Small intestine (tissue), 7 donors: ENCODE data around the gene AOPEP. TPM values are rescaled to one million over a fixed set of nuclear protein-coding genes. Genes with fewer than 3 reads are reported as not detected.

Experiments used
- DNase-seq, 2 donors: peaks; one replicate each; pipeline versions ENCODE4 v3.0.0 to v3.0.0-alpha.2; 2013
- FAIRE-seq: peaks from 2 replicates; lab custom pipeline; 2012; peaks lifted over from hg19 to GRCh38; lab: Jason Lieb, UNC
- H3K27ac ChIP-seq, 3 donors: one replicate each; pipeline ENCODE4 v1.5.1; 2013; ENCODE audit warnings: low read length in 2 of 3, mild to moderate bottlenecking in 2 of 3, control low read depth in 1 of 3, inconsistent platforms in 1 of 3, low read depth in 1 of 3, moderate library complexity in 1 of 3
- H3K27me3 ChIP-seq, 3 donors: one replicate each; pipeline ENCODE4 v1.6.1; 2013; ENCODE audit warnings: low read length in 3 of 3, inconsistent platforms in 1 of 3; ENCODE audit not compliant: control insufficient read depth in 3 of 3, insufficient read depth in 3 of 3
- H3K36me3 ChIP-seq, 3 donors: one replicate each; pipeline ENCODE4 v1.6.1; 2013; ENCODE audit warnings: low read length in 3 of 3, inconsistent platforms in 1 of 3, low read depth in 1 of 3, mild to moderate bottlenecking in 1 of 3, moderate library complexity in 1 of 3; ENCODE audit not compliant: control insufficient read depth in 3 of 3, insufficient read depth in 2 of 3
- H3K4me1 ChIP-seq, 3 donors: one replicate each; pipeline ENCODE4 v1.6.1; 2013; ENCODE audit warnings: low read length in 2 of 3, inconsistent platforms in 1 of 3, low read depth in 1 of 3, mild to moderate bottlenecking in 1 of 3, moderate library complexity in 1 of 3; ENCODE audit not compliant: control insufficient read depth in 3 of 3, insufficient read depth in 2 of 3
- H3K4me3 ChIP-seq, 3 donors: one replicate each; pipeline ENCODE4 v1.5.1; 2013; ENCODE audit warnings: low read length in 3 of 3, control low read depth in 1 of 3, inconsistent platforms in 1 of 3, low read depth in 1 of 3, mild to moderate bottlenecking in 1 of 3, moderate library complexity in 1 of 3
- H3K9me3 ChIP-seq, 2 donors: one replicate each; pipeline ENCODE4 v1.6.1; 2013; ENCODE audit warnings: low read depth in 1 of 2, low read length in 1 of 2; ENCODE audit not compliant: control insufficient read depth in 2 of 2, insufficient read depth in 1 of 2
- WGBS, 3 donors: extraction: QIAGEN DNeasy Blood & Tissue Kit; methylation state at CpG; one replicate each; pipeline ENCODE4 v1.1.7; 2013; 5-methylcytosine and 5-hydroxymethylcytosine counted together
- polyA plus RNA-seq, 4 donors: library from polyadenylated mRNA; stranded (reverse) in 3 of 4; unstranded in 1 of 4; fragments of 200-250 nt in 3 of 4; fragments of 120-200 nt in 1 of 4; gene quantifications; one replicate each; pipeline versions ENCODE4 v1.2.1 to v1.2.3, GENCODE V29; 2013
- donor health status: healthy with polysubstance abuse.
- donor health status: control.
- donor health status: control.
- donor health status: Bipolar disorder and iron deficiency.
- donor health status: healthy.

The AOPEP gene
- polyA plus RNA-seq, 4 donors, result 26.3 to 34.7 (median 28.4) TPM

DNA sequence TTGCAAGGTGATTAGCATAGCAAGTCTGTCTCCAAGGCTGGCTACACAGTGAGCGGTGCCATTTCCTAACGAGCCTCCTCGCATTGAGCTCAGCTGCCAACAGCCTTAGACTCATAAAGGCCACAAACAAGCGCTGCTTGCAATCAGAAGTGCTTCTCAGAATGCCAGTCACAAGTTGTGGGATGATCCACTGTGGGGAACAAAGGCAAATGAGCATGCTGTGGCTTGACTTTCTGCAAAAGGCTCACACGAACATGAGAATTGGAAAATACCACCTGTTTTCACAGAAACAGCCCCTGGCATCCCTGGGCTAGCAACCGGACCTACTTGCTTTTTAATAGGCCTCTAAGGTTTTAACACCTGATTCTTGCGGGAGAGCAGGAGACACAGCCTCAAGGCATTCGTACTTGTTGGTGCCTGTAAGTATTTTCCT lies 375.5 kb downstream of the AOPEP start:
- no peaks in the 10 kb centered on the region for H3K9me3 ChIP-seq
- H3K36me3 ChIP-seq, result peaks cover under 1 to 87% (median 8%) of the 10 kb centered on the region in 3 donors
- DNase-seq, result no peak
- H3K27me3 ChIP-seq, result no peaks in the 10 kb centered on the region
- peak overlapping the region in 1 of 3 donors; percentile 1 for H3K27ac ChIP-seq
- peaks cover 0 to 5% (median 0%) of the 10 kb centered on the region in 3 donors for H3K4me1 ChIP-seq
- WGBS, 3 donors, result 85 to 90% (median 89%) methylated on average over 8 of the region's 8 CpGs
- no peak for FAIRE-seq
- no peak overlapping the region for H3K4me3 ChIP-seq

DNA sequence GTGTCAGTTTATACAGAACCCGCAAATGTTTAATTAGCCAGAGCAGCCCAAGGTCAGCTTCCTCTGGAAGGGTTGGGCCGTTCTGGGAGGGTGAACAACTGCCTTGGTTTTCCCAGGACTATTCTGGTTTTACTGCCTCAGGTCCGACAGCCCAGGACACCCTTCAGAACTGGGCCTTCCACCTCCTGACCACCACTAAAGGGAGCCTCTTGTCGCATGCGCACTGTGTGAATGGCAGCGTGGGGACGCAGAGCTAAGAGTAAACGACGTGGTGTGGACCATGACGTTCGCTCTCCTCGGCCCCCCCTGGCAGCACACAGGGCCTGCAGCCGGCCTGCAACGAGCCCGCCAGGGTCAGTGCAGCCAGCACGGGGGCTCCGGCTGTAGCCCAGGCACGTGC lies 376.1 kb downstream of the AOPEP start:
- no peaks in the 10 kb centered on the region for H3K9me3 ChIP-seq
- no peak overlapping the region for H3K4me3 ChIP-seq
- FAIRE-seq (no peak), DNase-seq (no peak)
- H3K27ac ChIP-seq, result no peak overlapping the region
- WGBS, 3 donors, result 81 to 88% (median 85%) methylated on average over 18 of the region's 18 CpGs
- H3K4me1 ChIP-seq, result peaks cover 0 to 5% (median 0%) of the 10 kb centered on the region in 3 donors
- peaks cover 4 to 87% (median 8%) of the 10 kb centered on the region in 3 donors for H3K36me3 ChIP-seq
- H3K27me3 ChIP-seq, result no peaks in the 10 kb centered on the region

DNA sequence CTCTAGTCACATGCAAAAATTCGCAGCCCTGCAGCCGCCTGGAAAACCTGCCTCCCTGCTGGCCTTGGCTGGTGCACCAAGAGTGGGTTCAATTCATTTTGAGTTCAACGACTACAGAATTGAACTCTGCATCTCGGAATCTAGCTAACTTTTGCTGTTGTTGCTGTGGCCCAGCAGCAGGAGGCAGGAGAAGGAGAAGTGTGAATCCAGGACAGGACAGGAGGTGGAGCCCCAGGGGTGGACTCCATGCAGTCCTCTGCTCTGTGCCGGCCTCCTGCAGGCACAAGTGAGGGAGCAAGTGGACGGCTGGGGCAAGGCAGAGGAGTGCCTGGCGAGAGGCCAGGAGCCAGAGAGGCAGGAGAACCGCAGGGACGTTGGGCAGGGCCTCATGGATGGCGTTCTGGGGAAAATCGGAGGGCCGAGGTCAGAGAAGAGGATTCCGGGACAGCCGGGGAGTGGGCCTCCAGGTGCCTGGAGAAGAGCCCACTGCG lies 376.8 kb downstream of the AOPEP start:
- H3K36me3 ChIP-seq, result peaks cover 4 to 84% (median 8%) of the 10 kb centered on the region in 3 donors
- no peak for DNase-seq

DNA sequence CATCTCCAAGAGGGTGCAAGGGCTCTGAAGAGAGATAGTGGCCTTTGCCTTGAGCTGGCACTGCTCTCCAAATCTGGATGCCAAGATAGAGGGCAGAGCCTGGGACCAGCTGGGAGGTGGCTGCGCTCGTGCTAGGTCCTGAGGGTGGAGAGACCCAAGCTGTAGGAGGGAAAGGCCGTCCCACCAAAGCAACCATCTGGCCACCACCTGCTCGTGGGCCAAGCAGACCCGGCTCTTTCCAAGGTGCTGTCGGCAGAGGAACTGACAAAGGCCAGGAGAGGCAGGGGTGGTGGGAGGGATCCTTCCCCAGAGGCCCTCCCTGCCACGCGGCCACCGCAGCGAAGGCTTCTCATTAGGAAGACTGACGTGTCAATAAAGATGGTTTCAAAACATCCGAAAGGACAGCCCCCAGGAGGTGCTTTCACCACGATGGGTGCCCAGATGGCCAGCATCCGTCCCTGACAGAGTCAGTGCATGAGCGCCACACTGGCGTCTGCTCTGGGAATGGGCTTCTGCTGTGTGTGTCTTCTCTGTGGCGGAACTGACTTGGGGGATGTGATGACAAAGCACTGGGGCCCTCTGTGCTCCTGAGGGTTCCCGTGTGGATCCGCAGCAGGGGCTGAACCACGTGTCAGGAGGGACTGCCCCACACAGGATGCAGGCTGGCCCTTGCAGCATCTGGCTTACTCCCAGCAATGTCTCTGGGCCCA lies 377.5 kb downstream of the AOPEP start:
- H3K36me3 ChIP-seq, result peaks cover 4 to 80% (median 8%) of the 10 kb centered on the region in 3 donors
- peak overlapping the region in 1 of 3 donors; percentile 15 for H3K27ac ChIP-seq
- H3K9me3 ChIP-seq, result no peaks in the 10 kb centered on the region
- DNase-seq (no peak), FAIRE-seq (no peak)
- no peak overlapping the region for H3K4me3 ChIP-seq
- H3K27me3 ChIP-seq, result no peaks in the 10 kb centered on the region
- peaks cover 0 to 2% (median 0%) of the 10 kb centered on the region in 3 donors for H3K4me1 ChIP-seq
- WGBS, 3 donors, result 74 to 87% (median 80%) methylated on average over 20 of the region's 20 CpGs

More for the DNA sequence above, 376.8 kb downstream of the AOPEP start:
- H3K4me3 ChIP-seq, result no peak overlapping the region
- WGBS, 3 donors, result 75 to 88% (median 83%) methylated on average over 15 of the region's 15 CpGs
- no peak for FAIRE-seq
- H3K27me3 ChIP-seq, result no peaks in the 10 kb centered on the region
- H3K4me1 ChIP-seq, result peaks cover 0 to 2% (median 0%) of the 10 kb centered on the region in 3 donors
- H3K27ac ChIP-seq, result peak overlapping the region in 1 of 3 donors; percentile 15
- no peaks in the 10 kb centered on the region for H3K9me3 ChIP-seq

DNA sequence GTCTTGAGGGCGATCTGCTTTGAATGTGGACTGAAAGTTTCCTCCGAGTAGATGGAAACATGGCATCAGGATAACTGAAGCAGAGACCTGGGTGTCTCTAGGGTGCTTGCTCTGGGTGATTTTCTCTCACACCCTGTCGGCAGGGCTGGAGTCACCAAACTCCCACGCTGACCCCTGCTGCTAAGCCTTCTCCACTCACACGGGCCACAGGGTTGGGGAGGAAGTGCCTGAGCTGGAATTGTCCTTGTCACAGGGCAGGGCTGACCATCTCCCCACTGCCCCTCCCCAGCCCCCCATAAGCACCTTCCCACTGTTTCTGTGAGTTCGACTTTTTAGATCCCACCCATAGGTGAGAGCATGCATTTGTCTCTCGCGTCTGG lies 378.1 kb downstream of the AOPEP start:
- WGBS, 3 donors, result 77 to 89% (median 87%) methylated on average over 8 of the region's 8 CpGs
- no peaks in the 10 kb centered on the region for H3K27me3 ChIP-seq
- no peaks in the 10 kb centered on the region for H3K9me3 ChIP-seq
- H3K4me3 ChIP-seq, result no peak overlapping the region
- peaks cover 4 to 78% (median 8%) of the 10 kb centered on the region in 3 donors for H3K36me3 ChIP-seq
- DNase-seq, result no peak
- peaks cover 0 to 2% (median 0%) of the 10 kb centered on the region in 3 donors for H3K4me1 ChIP-seq
- H3K27ac ChIP-seq, result no peak overlapping the region
- no peak for FAIRE-seq

DNA sequence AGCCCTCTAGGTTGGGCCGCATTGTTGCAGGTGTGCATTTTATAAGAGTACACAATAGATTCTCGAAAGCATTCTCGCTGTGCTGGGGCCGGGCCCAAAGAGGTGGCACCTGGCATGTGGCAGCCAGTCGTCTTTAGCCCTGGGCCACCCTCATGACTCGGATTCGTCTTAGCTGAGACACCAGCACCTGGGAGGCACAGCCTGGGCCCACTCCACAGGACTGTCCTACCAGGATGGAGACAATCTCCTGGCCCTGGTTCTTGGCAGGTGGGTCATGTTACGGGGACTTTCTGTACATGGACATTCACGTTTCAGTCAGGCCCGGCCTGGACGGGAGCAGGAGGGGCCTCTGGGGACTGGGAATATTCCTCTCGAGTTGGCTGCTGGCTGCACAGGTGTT lies 378.5 kb downstream of the AOPEP start:
- DNase-seq (no peak), FAIRE-seq (no peak)
- H3K9me3 ChIP-seq, result no peaks in the 10 kb centered on the region
- WGBS, 3 donors, result 88 to 91% (median 90%) methylated on average over 12 of the region's 12 CpGs
- peak overlapping the region in 1 of 3 donors; percentile 17 for H3K27ac ChIP-seq
- H3K36me3 ChIP-seq, result peaks cover 4 to 77% (median 8%) of the 10 kb centered on the region in 3 donors
- no peaks in the 10 kb centered on the region for H3K27me3 ChIP-seq
- H3K4me1 ChIP-seq, result peaks cover 0 to 2% (median 0%) of the 10 kb centered on the region in 3 donors
- no peak overlapping the region for H3K4me3 ChIP-seq

DNA sequence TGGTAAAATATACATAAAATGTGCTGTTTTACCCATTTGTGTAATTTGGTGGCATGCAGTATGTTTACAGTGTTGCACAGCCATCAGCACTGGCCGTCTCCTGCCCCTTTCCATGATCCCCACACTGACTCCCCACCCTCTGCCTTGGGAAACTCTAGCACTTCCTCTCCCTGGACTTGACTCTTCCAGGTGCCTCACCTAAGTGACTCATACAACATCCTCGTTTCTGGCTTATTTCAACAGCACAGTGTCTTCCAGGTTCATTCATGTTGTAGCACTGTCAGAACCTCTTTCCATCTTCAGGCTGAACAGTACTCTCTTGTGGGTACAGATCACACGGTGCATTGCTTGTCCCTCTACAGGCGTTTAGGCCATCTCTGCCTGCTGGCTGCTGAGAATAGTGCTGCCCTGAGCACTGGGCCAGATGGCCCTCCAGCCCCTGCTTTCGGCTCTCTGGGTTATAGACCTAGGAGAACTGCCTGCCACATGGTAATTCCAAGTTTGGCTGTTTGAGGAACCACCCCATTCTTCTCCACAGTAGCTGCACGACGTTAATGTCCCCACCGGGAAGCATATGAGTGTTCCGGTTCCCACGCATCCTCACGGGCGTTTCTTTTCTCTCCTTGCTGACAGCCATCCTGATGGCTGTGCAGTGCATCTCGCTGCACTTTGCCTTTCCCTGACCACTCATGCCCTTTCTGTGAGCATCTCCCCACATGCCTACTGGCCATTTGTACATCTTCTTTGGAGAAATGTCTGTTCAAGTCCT lies 379.2 kb downstream of the AOPEP start:
- Histone ChIP-seq H3K9me3 (no peaks in the 10 kb centered on the region), H3K36me3 (peaks cover 4 to 73% (median 8%) of the 10 kb centered on the region in 3 donors), H3K4me3 (no peak overlapping the region), H3K27ac (no peak overlapping the region), H3K27me3 (no peaks in the 10 kb centered on the region), H3K4me1 (peaks cover 0 to 2% (median 0%) of the 10 kb centered on the region in 3 donors)
- FAIRE-seq (no peak), DNase-seq (peak in 1 of 2 donors; percentile 27)
- 85 to 87% (median 86%) methylated on average over 13 of the region's 13 CpGs for WGBS, 3 donors

DNA sequence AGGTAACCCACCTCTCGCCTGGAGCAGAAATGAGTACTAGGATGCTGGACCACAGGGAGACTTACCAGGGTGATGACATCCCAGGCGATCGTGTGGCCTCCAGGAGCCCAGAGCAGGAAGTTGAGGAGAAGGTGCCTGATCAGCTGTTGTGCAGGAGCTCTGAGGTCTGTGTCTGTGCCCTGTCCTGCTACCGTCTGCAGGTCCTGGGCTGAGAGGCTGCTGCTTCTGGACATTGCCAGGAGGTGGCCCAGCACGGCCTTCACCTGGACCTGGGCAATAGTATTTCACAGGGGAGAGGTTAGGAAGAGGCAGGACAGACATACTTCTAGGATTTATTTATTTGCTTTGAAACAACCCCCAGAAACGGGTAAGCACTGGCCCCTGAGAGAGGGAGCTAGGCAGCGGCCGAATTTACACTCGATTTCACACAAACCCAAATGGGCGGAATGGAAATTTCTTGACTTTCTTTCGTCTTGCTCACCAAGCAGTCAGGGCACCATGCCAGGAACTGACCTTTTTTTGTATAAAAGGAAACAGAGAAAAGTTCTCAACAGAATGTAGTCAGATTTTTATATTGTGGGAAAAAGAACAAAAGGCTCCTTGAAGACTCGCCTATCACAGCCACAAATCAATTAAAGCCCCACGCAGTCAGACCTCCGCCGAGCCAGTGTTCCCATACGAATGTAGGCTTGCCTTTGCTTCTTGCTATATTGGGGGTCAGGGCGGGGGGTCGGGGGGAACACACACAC lies 380.7 kb downstream of the AOPEP start:
- DNase-seq (no peak), FAIRE-seq (no peak)
- no peak overlapping the region for H3K4me3 ChIP-seq
- no peaks in the 10 kb centered on the region for H3K27me3 ChIP-seq
- H3K9me3 ChIP-seq, result no peaks in the 10 kb centered on the region
- H3K27ac ChIP-seq, result peak overlapping the region in 1 of 3 donors; percentile 47
- WGBS, 3 donors, result 77 to 93% (median 86%) methylated on average over 18 of the region's 18 CpGs
- H3K36me3 ChIP-seq, result peaks cover 4 to 73% (median 5%) of the 10 kb centered on the region in 3 donors
- peaks cover 0 to 2% (median 0%) of the 10 kb centered on the region in 3 donors for H3K4me1 ChIP-seq
